ENCODE measurements around the gene PPIP5K1. TPM values are rescaled to one million over a fixed set of nuclear protein-coding genes. Genes with fewer than 3 reads are reported as not detected.

The PPIP5K1 gene
- total RNA-seq, 1 donor from 2014 or later, result 71.0 TPM

DNA sequence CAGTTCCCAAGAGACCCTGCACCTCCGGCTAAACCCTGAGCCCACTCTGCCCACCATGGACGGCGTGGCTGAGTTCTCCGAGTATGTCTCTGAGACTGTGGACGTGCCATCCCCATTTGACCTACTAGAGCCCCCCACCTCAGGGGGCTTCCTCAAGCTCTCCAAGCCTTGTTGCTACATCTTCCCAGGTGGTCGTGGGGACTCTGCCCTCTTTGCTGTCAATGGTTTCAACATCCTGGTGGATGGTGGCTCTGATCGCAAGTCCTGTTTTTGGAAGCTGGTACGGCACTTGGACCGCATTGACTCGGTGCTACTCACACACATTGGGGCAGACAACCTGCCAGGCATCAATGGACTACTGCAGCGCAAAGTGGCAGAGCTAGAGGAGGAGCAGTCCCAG, 68.6 kb downstream of the PPIP5K1 start:
- ATAC-seq (ENCODE audit: low read depth) (no peak), DNase-seq (no peak)
- no peak overlapping the region for H3K27ac Mint-ChIP-seq
- H3K4me3 Mint-ChIP-seq, result no peak overlapping the region
- POLR2A ChIA-PET, result no interaction called here
- CTCF ChIA-PET, result no interaction called here
- no peaks in the 10 kb centered on the region for H3K36me3 Mint-ChIP-seq (ENCODE audit: low read depth)
- no peaks in the 10 kb centered on the region for H3K9me3 Mint-ChIP-seq
- intact Hi-C loops (cut with micrococcal nuclease), result no loop called here
- H3K27me3 Mint-ChIP-seq, result peaks cover 34% of the 10 kb centered on the region
- peaks cover 22% of the 10 kb centered on the region for H3K4me1 Mint-ChIP-seq
- TF ChIP-seq, protein P1, sequence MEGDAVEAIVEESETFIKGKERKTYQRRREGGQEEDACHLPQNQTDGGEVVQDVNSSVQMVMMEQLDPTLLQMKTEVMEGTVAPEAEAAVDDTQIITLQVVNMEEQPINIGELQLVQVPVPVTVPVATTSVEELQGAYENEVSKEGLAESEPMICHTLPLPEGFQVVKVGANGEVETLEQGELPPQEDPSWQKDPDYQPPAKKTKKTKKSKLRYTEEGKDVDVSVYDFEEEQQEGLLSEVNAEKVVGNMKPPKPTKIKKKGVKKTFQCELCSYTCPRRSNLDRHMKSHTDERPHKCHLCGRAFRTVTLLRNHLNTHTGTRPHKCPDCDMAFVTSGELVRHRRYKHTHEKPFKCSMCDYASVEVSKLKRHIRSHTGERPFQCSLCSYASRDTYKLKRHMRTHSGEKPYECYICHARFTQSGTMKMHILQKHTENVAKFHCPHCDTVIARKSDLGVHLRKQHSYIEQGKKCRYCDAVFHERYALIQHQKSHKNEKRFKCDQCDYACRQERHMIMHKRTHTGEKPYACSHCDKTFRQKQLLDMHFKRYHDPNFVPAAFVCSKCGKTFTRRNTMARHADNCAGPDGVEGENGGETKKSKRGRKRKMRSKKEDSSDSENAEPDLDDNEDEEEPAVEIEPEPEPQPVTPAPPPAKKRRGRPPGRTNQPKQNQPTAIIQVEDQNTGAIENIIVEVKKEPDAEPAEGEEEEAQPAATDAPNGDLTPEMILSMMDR (IDR thresholded peaks at IDR 0.05), result no peak

DNA sequence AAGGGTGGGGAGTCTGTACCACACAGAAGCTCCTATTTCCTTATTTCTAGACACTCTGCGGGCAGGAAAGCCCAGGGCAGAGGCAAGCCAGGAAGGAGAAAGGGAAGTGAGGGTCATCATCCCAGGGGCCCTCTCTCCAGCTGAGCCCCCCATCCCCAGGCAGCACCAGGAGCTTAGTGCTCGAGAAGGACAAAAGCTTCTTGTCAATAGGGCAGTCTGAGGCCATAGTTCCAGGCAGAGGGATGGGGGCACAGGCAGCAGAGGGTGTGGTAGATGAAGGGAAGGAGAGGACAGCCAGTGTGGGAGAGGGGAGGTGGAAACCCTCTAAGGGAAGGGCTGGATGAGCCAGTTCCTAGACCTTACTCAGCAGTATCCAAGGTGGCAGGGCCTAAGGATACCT, 69.9 kb downstream of the PPIP5K1 start:
- POLR2A ChIA-PET, result no interaction called here

DNA sequence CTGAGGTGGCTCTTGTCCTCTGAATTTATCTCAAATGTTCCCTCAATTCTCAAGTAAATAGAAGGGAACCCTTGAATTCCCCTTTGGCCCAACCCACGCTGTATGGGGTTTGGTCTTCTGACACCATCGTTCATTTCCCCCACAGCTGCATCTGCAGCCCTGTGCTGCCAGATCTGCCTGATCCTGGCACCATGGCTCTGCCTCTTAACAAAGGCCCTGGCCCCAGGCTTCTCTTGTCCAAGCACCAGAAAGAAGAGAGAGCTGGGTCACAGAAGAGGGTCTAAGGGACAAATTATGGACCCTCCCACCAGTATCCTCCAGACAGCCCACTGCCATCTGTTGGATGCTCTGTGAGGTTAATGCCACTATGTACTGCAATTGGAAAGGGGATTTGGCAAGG, 70.8 kb downstream of the PPIP5K1 start:
- POLR2A ChIA-PET, result no interaction called here
- TF ChIP-seq, protein P1 (IDR thresholded peaks at IDR 0.05), result no peak
- Mint-ChIP-seq H3K36me3 (ENCODE audit: low read depth) (no peaks in the 10 kb centered on the region), H3K4me3 (no peak overlapping the region), H3K4me1 (peaks cover 22% of the 10 kb centered on the region), H3K9me3 (no peaks in the 10 kb centered on the region), H3K27ac (no peak overlapping the region), H3K27me3 (peaks cover 47% of the 10 kb centered on the region)
- ATAC-seq (ENCODE audit: low read depth) (no peak), DNase-seq (no peak)
- intact Hi-C loops (cut with micrococcal nuclease), result loop anchor here (10.0 kb wide), 1 partner anchor 306 kb away; the partner anchor contains the start of genes MFAP1 and WDR76
- CTCF ChIA-PET, result interaction anchor here (1.2 kb wide), 1 partner anchor 36 kb away, joined by 3 read pairs; no protein-coding TSS in a partner anchor

More for the DNA sequence above, 69.9 kb downstream of the PPIP5K1 start:
- ATAC-seq (ENCODE audit: low read depth), result no peak
- no peak for DNase-seq
- intact Hi-C loops (cut with micrococcal nuclease), result no loop called here
- Mint-ChIP-seq H3K27me3 (peaks cover 43% of the 10 kb centered on the region), H3K9me3 (no peaks in the 10 kb centered on the region), H3K36me3 (ENCODE audit: low read depth) (no peaks in the 10 kb centered on the region), H3K4me1 (peaks cover 22% of the 10 kb centered on the region), H3K27ac (no peak overlapping the region), H3K4me3 (no peak overlapping the region)
- CTCF ChIA-PET, result no interaction called here
- TF ChIP-seq, protein P1 (IDR thresholded peaks at IDR 0.05), result no peak

DNA sequence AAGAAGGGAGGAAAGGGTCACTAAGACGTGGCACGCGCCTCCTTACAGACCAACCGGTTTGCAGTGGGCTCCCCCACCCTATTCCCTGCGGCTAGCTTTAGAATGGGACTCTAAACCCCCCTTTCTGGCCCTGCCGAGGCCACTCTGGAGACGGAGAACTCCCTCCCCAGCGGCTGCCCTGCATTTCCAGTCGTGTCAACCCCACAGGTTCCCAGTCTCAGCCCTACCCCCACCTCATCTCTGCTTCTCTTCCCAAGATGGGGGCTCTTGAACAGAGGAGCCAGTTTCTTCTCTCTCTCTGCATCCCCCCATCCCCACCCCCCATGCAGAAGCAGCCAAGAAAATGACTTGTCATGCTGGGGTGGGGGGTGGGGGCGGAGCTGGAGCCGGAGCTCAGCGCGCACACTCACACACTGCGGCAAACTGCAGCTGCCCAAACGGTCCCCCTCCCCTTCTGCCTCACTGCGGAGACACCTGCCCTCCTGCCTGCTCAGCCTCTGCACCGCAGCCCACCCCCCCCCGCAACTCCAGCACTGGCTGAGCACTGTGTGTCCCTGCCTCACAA, 71.7 kb downstream of the PPIP5K1 start:
- Mint-ChIP-seq H3K27ac (no peak overlapping the region), H3K4me3 (peak overlapping the region; percentile 64), H3K36me3 (ENCODE audit: low read depth) (no peaks in the 10 kb centered on the region), H3K9me3 (no peaks in the 10 kb centered on the region), H3K27me3 (peaks cover 47% of the 10 kb centered on the region), H3K4me1 (peaks cover 22% of the 10 kb centered on the region)
- no peak for DNase-seq
- TF ChIP-seq, protein P1 (IDR thresholded peaks at IDR 0.05), result no peak
- intact Hi-C loops (cut with micrococcal nuclease), result loop anchor here (10.0 kb wide), 1 partner anchor 307 kb away; the partner anchor contains the start of genes MFAP1 and WDR76
- ChIA-PET CTCF (interaction anchor here (1.2 kb wide), 1 partner anchor 35 kb away, joined by 3 read pairs; no protein-coding TSS in a partner anchor), POLR2A (interaction anchor here (0.6 kb wide), 1 partner anchor 22 kb away, joined by 6 read pairs; no protein-coding TSS in a partner anchor)
- ATAC-seq (ENCODE audit: low read depth), result peak; percentile 64

DNA sequence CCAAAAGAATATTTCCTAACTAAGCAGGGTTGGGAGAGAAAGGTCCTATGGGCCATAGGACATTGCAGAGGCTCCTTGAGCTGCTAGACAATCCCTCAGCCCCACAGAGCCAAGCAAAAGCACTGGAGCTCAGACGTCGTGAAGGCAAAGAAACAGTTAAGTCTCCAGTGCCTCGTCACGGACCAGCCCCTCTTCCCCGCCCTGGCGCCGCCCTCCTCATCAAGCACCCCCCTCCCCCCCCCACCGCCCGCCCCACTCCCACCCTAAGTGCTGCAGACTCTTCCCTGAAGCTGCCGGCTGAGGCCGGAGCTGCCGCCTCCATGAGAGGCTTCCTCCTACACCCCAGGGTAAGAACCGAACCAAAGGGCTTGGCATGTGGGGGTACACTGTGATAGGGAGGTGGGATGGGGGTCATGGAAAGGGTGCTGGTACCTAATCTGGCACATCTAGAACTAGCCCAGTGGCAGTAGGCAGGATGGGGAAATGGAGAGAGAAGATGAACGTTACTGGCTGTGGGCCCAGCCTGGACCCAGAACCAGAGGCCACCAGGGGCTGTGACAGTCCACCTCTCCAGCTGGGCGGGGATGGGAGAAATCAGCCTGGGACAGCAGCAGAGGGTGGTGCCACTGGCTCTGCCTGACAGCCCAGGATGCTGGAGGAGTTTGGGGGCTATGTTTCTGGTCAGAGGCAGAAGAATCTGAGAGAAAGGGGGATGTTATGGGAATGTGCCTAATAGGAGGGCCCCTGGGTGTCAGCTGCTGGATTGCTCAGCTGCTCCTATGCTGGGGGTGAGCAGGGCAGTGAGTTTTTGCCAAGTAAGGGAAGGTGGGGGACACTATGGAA, 72.4 kb downstream of the PPIP5K1 start, which contains the start of gene MAP1A:
Gene MAP1A (plus strand): TSS at position 255 of the 843 bp plus-strand sequence. CDS start 3,866 bp downstream, outside the sequence.
- Mint-ChIP-seq H3K27me3 (peaks cover 46% of the 10 kb centered on the region), H3K9me3 (no peaks in the 10 kb centered on the region), H3K4me1 (peaks cover 22% of the 10 kb centered on the region), H3K27ac (no peak within 1 kb of the TSS), H3K36me3 (ENCODE audit: low read depth) (no peaks in the 10 kb centered on the region), H3K4me3 (peak within 1 kb of the TSS; percentile 64)
- ATAC-seq (ENCODE audit: low read depth), result no peak
- no peak for DNase-seq
- CTCF ChIA-PET, result interaction anchor here (3.0 kb wide), 1 partner anchor 34 kb away, joined by 7 read pairs; no protein-coding TSS in a partner anchor
- TF ChIP-seq, protein P1 (IDR thresholded peaks at IDR 0.05), result no peak
- intact Hi-C loops (cut with micrococcal nuclease), result loop anchor here (10.0 kb wide), 1 partner anchor 307 kb away; the partner anchor contains the start of genes MFAP1 and WDR76
- POLR2A ChIA-PET, result interaction anchor here (0.6 to 0.7 kb wide), 2 partner anchors 22 to 259 kb away, joined by 3 to 6 read pairs; partner anchors contain the start of gene ELL3
